NCI-H446 treated with DMSO at 0.1 percent for 48 hours (cell line): ENCODE results near the gene SMIM44.
A peak's percentile ranks its signal among the peaks of the same experiment; 100 is the strongest.
"Not testable (repeated sequence)": the region's sequence is repeated elsewhere in the genome, so short reads cannot be mapped to it uniquely, and the experiment has no call there.

Experiments used
- DNase-seq: peaks from one replicate; lab custom pipeline; 2025; lab: John Stamatoyannopoulos, UW

The SMIM44 gene

GRCh38 chr19:3457528-3458228, 25.6 kb downstream of the SMIM44 start:
- no peak for DNase-seq

- DNase-seq: no peak
Observed at GRCh38 chr19:3456925-3457527, 26.2 kb downstream of the SMIM44 start.

GRCh38 chr19:3455960-3456601, 27.2 kb downstream of the SMIM44 start:
- no peak for DNase-seq

- DNase-seq: no peak
Observed at GRCh38 chr19:3455393-3455955, 27.8 kb downstream of the SMIM44 start.

GRCh38 chr19:3454656-3455392, 28.4 kb downstream of the SMIM44 start:
- DNase-seq: no peak

GRCh38 chr19:3453840-3454239, 29.4 kb downstream of the SMIM44 start:
- DNase-seq: no peak

- not testable (repeated sequence) for DNase-seq
Observed at GRCh38 chr19:3452942-3453214, 30.4 kb downstream of the SMIM44 start.

- no peak for DNase-seq
Observed at GRCh38 chr19:3452171-3452941, 30.9 kb downstream of the SMIM44 start.

- no peak for DNase-seq
Observed at GRCh38 chr19:3451451-3451866, 31.8 kb downstream of the SMIM44 start.

- peak; percentile 91 for DNase-seq
Observed at GRCh38 chr19:3450796-3451411, 32.3 kb downstream of the SMIM44 start.

GRCh38 chr19:3448616-3449334, 34.5 kb downstream of the SMIM44 start:
- no peak for DNase-seq

GRCh38 chr19:3446657-3447056, 36.6 kb downstream of the SMIM44 start:
- DNase-seq: not testable (repeated sequence)

GRCh38 chr19:3444695-3445234, 38.5 kb downstream of the SMIM44 start:
- DNase-seq: no peak

- no peak for DNase-seq
Observed at GRCh38 chr19:3443840-3444694, 39.2 kb downstream of the SMIM44 start.

- DNase-seq: no peak
Observed at GRCh38 chr19:3442487-3443071, 40.7 kb downstream of the SMIM44 start.

GRCh38 chr19:3441986-3442329, 41.3 kb downstream of the SMIM44 start:
- DNase-seq: no peak

GRCh38 chr19:3441089-3441985, 41.9 kb downstream of the SMIM44 start:
- no peak for DNase-seq

- no peak for DNase-seq
Observed at GRCh38 chr19:3440082-3440481, 43.2 kb downstream of the SMIM44 start.
